H1 (cell line): ENCODE measurements around the gene TBX2. TPM values are rescaled to one million over a fixed set of nuclear protein-coding genes. Genes with fewer than 3 reads are reported as not detected.

Experiments used
- GABPA ChIP-seq: IDR thresholded peaks from 2 replicates; pipeline ENCODE4 v1.6.1; 2011; ENCODE audit warnings: mild to moderate bottlenecking, low read length, moderate library complexity, borderline replicate concordance; ENCODE audit not compliant: insufficient read depth
- polyA plus RNA-seq, 7 experiments: library from polyadenylated mRNA; depleted of rRNA in 3 of 7; stranded (reverse) in 5 of 7; unstranded in 2 of 7; fragments of >200 nt in 5 of 7; fragments of 200-250 nt in 2 of 7; gene quantifications; 1 replicate in 5 of 7; 2 replicates in 1 of 7; 4 replicates in 1 of 7; pipeline versions ENCODE4 v1.2.1 to v1.2.3, GENCODE V29; 2011 to 2013; ENCODE audit warnings: missing spikeins in 2 of 7, mixed read lengths in 2 of 7
- total RNA-seq: library from RNA; stranded (reverse); fragmentation: NEBNext Ultra II Directional; extraction: Animal tissue kit (Norgen Biotek cat#: 25700); gene quantifications from 2 replicates; pipeline ENCODE4 v1.2.1, GENCODE V29; 2021

Gene TBX2
- total and polyA plus RNA-seq, 2 of the 8 experiments (the other 6 are each of a cell fraction or from before 2014, with no cell fraction given) = not detected

GRCh38 chr17:61408151-61409041, 8.8 kb downstream of the TBX2 start (continued):
- TF ChIP-seq GABPA = no peak
